ENCODE results near the gene NUP50. TPM values are rescaled to one million over a fixed set of nuclear protein-coding genes. Genes with fewer than 3 reads are reported as not detected.
A peak's percentile ranks its signal among the peaks of the same experiment; 100 is the strongest.

The NUP50 gene
- total RNA-seq, 3 donors from 2014 or later, result 42.5 to 80.7 (median 65.7) TPM

DNA sequence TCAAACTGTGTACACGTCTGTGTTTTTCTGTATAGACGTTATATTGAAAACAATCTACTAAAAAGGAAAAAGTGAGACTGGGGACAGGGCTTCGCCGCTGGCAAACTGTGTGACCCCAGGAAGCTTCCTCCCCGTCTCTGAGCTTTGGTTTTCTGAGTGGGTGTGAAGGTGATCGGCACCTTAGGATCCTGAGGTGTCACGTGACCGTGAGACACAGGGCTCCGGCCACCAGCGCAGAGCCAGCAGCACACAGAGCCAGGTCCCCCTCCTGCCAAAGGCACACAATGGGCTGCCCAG is 44.9 kb downstream of the NUP50 start:
- no peaks in the 10 kb centered on the region for H3K4me1 ChIP-seq (ENCODE audit: low read depth)
- intact Hi-C loops (cut with DNase I, micrococcal nuclease), result no loop called here
- no peaks in the 10 kb centered on the region for H3K9me3 ChIP-seq
- TF ChIP-seq CTCF (IDR thresholded peaks at IDR 0.05), result no peak
- ATAC-seq (no peak), DNase-seq (no peak)
- no peaks in the 10 kb centered on the region for H3K36me3 ChIP-seq (ENCODE audit: low read depth)
- H3K4me3 ChIP-seq, result no peak overlapping the region

DNA sequence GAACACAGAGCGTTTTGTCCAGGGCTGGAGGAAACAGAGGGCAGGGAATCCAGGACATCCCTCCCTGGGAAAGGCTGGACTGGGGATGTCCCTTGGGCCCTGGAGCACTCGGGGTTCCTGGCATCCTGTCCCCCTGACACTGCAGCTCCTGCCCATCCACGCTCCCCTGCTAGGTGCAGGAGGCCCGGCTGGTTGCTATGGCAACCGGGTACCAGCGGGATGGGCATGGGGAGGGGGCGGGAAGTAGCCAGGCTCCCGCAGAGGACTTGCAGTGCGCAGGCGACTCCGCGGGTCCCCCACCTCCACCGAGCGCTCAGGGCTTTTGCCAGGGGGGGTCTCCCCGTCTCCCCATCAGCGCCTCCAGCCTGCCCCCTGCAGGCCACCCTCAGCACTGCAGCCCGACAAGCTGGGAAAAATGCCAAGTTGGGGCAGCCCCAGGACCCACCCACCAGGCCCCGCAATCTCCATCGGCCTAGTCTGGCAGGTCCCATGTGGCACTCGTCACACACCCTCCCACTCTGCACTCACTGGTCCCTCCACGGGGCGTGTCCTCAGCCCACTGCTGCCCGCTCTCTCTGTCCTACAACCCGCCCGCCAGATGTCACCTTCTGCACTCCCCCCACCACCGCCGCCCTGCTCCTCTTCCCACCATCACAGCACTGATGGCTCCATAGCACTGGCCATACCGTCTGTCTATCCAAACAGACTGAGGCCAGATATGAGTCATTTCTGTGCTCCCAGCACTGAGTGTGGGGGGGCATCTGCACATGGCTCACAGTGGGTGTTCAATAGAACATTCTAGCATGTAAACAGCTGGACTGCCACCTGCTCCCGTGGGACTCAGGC is 45.5 kb downstream of the NUP50 start:
- TF ChIP-seq CTCF (IDR thresholded peaks at IDR 0.05), result peak; percentile 30
- Histone ChIP-seq H3K4me1 (ENCODE audit: low read depth) (no peaks in the 10 kb centered on the region), H3K36me3 (ENCODE audit: low read depth) (no peaks in the 10 kb centered on the region), H3K9me3 (no peaks in the 10 kb centered on the region), H3K4me3 (no peak overlapping the region)
- intact Hi-C loops (cut with DNase I, micrococcal nuclease), result no loop called here
- DNase-seq (peak in 1 of 3 donors; percentile 60), ATAC-seq (peak; percentile 33)

- no peak for ATAC-seq
- TF ChIP-seq CTCF (IDR thresholded peaks at IDR 0.05), result no peak
- Histone ChIP-seq H3K4me3 (no peak overlapping the region), H3K4me1 (ENCODE audit: low read depth) (no peaks in the 10 kb centered on the region), H3K9me3 (no peaks in the 10 kb centered on the region), H3K36me3 (ENCODE audit: low read depth) (no peaks in the 10 kb centered on the region)
- intact Hi-C loops (cut with DNase I, micrococcal nuclease), result no loop called here
- DNase-seq, result no peak
These were observed 46.4 kb downstream of the NUP50 start for GRCh38 chr22:45210174-45210573.

DNA sequence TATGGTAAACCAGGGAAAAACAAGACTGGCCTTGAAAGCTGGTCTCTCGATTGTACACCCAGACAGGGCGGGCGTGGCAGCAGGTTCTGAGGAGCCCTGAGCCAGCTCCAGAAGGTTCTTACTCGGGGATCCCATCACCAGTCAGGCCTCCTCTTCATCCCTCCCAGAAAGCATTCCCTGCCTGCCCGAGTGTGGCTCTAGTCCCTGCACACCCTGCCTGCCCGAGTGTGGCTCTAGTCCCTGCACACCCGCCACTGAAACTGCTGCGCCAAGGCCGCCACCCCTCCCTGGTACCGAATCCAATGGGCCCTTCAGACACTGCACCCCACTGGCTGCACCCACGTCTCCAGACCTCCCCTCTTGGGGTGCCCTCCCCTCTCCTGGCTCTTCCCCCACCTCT is 46.9 kb downstream of the NUP50 start:
- ATAC-seq (no peak), DNase-seq (no peak)
- no peak for TF ChIP-seq CTCF (IDR thresholded peaks at IDR 0.05)
- Histone ChIP-seq H3K4me3 (no peak overlapping the region), H3K36me3 (ENCODE audit: low read depth) (no peaks in the 10 kb centered on the region), H3K4me1 (ENCODE audit: low read depth) (no peaks in the 10 kb centered on the region), H3K9me3 (no peaks in the 10 kb centered on the region)
- intact Hi-C loops (cut with DNase I, micrococcal nuclease), result no loop called here

GRCh38 chr22:45210991-45211390 is 47.3 kb downstream of the NUP50 start:
- ATAC-seq, result no peak
- no peak for DNase-seq
- no peak overlapping the region for H3K4me3 ChIP-seq
- no peaks in the 10 kb centered on the region for H3K4me1 ChIP-seq (ENCODE audit: low read depth)
- H3K36me3 ChIP-seq (ENCODE audit: low read depth), result no peaks in the 10 kb centered on the region
- TF ChIP-seq CTCF (IDR thresholded peaks at IDR 0.05), result no peak
- no peaks in the 10 kb centered on the region for H3K9me3 ChIP-seq
- intact Hi-C loops (cut with DNase I, micrococcal nuclease), result no loop called here
